Hepatocyte (in vitro differentiated cells): ENCODE measurements around the gene FGF19.

ENCODE experiments used
- EZH2 ChIP-seq: fragments of 200-600 bp; sonication (generic); IDR thresholded peaks from 2 replicates; pipeline ENCODE4 v1.6.1; 2016; ENCODE audit warnings: antibody characterized with exemption, mild to moderate bottlenecking, borderline replicate concordance
- EZH2phosphoT487 ChIP-seq: fragments of 200-600 bp; sonication (generic); IDR thresholded peaks from one replicate; pipeline ENCODE4 v1.6.1; 2018; ENCODE audit warnings: antibody characterized with exemption, mild to moderate bottlenecking, low read depth, moderate library complexity; ENCODE audit not compliant: unreplicated experiment, severe bottlenecking
- TF ChIP-seq, protein P1 (sequence below): fragments of 200-600 bp; sonication (generic); IDR thresholded peaks from 2 replicates; pipeline ENCODE4 v1.5.1; 2016; ENCODE audit warnings: antibody characterized with exemption, mild to moderate bottlenecking; ENCODE audit not compliant: poor library complexity

DNA sequence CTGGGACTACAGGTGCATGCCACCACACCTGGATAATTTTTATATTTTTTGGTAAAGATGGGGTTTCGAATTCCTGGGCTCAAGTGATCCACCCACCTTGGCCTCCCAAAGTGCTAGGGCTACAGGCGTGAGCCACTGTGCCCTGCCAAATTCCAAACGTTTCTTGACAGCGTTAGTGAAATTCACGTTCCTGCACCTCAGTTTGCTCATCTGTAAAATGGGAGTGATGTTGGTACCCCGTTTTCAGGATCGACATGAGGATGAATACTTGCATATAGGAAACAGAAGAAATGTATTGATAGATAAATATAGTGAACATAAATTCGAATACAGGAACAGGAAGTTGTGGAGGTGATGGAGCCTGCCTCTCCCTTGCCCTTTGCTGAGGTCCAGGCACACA, 18.5 kb downstream of the FGF19 start:
- TF ChIP-seq, protein P1, sequence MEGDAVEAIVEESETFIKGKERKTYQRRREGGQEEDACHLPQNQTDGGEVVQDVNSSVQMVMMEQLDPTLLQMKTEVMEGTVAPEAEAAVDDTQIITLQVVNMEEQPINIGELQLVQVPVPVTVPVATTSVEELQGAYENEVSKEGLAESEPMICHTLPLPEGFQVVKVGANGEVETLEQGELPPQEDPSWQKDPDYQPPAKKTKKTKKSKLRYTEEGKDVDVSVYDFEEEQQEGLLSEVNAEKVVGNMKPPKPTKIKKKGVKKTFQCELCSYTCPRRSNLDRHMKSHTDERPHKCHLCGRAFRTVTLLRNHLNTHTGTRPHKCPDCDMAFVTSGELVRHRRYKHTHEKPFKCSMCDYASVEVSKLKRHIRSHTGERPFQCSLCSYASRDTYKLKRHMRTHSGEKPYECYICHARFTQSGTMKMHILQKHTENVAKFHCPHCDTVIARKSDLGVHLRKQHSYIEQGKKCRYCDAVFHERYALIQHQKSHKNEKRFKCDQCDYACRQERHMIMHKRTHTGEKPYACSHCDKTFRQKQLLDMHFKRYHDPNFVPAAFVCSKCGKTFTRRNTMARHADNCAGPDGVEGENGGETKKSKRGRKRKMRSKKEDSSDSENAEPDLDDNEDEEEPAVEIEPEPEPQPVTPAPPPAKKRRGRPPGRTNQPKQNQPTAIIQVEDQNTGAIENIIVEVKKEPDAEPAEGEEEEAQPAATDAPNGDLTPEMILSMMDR = no peak
- no peak for TF ChIP-seq EZH2
- TF ChIP-seq EZH2phosphoT487 = no peak
